T follicular helper cell (primary cell): ENCODE results near the gene METTL16.
"Not testable (repeated sequence)": the region's sequence is repeated elsewhere in the genome, so short reads cannot be mapped to it uniquely, and the experiment has no call there.

Experiments used
- DNase-seq: peaks from one replicate; pipeline ENCODE4 v3.0.0-alpha.2; 2020; ENCODE audit warnings: low read depth
- total RNA-seq, 2 experiments: gene quantifications; one replicate each; lab custom pipeline; 2026; lab: John Stamatoyannopoulos, UW

METTL16 gene, protein sequence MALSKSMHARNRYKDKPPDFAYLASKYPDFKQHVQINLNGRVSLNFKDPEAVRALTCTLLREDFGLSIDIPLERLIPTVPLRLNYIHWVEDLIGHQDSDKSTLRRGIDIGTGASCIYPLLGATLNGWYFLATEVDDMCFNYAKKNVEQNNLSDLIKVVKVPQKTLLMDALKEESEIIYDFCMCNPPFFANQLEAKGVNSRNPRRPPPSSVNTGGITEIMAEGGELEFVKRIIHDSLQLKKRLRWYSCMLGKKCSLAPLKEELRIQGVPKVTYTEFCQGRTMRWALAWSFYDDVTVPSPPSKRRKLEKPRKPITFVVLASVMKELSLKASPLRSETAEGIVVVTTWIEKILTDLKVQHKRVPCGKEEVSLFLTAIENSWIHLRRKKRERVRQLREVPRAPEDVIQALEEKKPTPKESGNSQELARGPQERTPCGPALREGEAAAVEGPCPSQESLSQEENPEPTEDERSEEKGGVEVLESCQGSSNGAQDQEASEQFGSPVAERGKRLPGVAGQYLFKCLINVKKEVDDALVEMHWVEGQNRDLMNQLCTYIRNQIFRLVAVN
- 79.6 to 97.8 reads per million in 2 experiments for total RNA-seq

DNA sequence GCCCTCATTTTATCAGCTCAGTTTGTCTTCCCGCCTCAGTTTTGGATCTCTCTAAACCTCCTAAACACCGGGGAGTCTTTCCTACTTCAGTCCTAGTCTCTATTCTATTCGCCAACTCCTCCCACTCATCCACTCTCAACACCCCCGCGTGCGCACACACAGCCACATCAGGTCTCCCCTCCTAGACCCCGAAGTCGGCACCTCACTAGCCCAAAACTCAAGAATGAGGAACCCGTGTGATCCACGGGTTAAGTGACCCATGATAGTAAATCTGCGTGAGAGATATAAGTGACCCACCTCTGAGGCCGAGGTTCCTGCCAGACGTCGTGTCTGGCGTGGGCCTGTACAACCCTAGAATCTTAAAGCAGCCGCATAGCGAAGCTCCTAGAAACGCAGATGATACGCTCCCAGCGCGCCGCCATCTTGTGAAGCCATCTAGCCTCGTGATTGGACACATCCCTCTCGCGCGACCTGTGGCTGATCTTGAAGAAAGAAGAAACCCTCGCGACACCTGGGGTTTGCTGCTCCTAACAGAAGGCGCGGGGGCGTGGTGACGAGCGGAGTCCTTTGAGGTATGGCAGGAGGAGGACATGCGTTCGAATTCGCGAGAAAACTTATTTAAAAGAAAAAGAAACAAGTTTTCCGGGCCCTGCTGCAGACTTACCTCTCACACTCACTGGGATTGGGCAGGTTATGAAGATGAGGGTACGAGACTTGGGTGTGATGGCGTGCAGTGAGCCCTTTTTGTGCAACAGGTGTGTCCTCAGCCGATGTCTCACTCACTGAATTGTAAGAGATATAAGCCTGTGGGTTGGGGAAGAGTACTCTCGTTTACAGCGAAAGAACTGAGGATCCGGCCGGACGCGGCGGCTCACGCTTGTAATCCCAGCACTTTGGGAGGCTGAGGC lies at the start of gene METTL16:
Gene METTL16, minus strand, starts transcription at position 427 of the 908 bp plus-strand sequence. CDS start 9,557 bp downstream, outside the sequence.
- DNase-seq = peak; percentile 96

DNA sequence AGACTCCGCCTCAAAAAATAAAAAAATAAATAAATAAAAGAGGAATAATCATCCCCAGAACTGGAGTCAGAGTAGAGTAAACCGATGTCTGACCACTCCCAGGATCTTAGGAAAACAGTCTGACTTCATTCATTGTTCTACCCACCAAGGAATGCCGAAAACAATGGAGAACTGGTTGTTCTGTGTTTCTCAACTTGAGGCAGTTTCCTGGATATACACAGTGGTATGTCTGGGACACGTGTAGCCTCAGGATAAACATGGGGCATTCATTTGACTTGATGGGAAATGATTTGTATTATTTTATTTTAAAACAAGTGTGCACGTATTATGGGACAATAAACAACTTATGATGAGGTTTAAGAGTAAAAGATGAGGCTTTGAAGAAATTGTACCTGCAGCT lies 49.0 kb upstream of the METTL16 start:
- DNase-seq = no peak

DNA sequence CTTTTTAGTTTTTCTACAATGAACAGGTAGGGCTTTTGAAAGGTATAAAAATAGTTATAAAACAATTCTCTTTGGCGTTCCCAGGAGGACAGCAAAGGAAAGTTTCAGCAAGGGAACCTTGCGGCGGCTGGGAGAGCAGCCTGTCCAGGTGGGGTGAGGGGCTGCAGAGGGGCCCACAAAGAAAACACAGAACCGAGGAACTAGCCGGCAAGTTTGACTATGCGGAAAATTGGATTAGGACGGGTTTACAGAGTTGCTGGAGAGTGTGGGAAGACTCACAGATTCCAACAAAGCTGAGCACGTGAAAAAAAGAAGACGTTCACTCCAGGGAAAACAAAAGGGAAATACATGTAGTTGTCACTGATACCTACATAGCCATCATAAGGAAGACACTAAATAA lies 40.2 kb upstream of the METTL16 start:
- no peak for DNase-seq

DNA sequence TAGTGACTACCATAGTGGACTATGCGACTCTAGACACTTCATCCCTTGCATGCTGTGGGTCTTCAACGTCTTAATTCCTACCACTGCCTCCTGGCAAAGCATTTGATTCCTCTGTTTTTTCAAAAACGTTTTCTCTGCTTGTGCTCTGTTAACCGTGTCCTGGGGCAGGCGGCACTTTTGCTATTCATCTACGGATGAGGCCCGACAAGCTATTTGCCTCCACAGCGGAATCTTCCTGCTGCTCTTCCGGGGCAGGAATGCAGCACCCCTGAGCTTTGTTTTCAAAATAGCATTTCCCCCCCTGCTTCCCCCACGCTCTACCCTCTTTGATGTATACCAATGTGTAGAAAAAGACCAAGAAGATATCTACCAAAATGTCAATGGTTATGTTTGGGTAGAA lies 39.8 kb upstream of the METTL16 start:
- DNase-seq = no peak

DNA sequence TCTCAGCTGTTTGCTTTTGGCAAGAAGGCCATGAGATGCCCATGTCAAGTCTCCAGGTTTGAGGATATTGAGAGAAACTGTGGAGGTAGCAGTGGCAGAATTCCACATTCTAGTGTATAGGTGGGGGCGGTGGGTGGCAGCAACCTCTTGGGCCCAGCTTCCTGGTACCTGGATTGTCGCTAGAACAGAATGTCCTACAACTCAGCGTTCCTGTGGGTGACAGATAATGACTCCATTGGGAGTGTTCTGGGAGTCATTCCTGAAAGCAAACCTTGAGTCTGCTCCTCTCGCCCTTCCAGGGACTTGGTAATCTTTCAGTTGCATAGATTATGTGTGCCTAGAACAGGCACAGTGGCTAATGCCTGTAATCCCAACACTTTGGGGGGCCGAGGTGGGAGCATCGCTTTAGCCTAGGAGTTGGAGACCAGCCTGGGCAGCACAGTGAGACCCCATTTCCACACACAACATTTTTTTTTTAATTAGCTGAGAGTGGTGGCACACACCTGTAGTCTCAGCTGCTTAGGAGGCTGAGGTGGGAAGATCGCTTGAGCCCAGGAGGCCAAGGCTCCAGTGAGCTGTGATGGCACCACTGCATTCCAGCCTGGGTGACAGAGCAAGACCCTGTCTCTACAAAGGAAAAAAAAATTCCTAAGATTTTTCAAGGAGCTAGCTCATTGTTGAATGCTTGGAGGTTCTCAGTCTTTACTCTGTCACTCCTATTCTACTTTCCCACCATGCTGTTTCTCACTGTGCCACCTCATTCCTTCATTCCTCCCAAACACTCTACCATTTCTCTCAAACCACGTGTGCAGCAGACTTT lies 37.9 kb upstream of the METTL16 start:
- DNase-seq = no peak

DNA sequence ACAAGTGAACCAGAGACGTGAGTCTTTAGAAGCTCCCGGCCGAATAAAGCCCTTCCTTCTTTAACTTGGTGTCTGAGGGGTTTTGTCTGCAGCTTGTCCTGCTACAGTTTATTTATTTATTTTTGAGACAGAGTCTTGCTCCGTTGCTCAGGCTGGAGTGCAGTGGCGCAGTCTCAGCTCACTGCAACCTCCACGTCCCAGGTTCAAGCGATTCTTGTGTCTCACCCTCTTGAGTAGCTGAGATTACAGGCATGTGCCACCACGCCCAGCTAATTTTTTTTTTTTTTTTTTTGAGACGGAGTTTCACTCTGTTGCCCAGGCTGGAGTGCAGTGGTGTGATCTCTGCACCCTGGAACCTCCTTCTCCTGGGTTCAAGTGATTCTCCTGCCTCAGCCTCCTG lies 36.3 kb upstream of the METTL16 start:
- not testable (repeated sequence) for DNase-seq

DNA sequence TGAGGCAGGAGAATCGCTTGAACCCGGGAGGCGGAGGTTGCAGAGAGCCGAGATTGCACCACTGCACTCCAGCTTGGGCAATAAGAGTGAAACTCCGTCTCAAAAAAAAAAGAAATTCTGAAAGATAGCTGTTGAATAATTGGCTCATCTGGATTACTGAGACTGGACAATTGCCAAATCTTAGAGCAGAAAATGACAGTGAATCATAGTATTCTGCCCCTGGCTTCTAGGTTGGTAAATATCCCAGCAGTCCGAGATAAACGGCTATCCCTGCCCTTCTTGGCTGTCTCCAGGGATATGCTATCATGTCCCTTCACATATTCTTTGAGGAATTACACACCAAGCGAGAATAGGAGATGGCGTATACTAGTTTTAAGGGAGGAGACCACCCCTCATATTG lies 35.5 kb upstream of the METTL16 start:
- DNase-seq = no peak

DNA sequence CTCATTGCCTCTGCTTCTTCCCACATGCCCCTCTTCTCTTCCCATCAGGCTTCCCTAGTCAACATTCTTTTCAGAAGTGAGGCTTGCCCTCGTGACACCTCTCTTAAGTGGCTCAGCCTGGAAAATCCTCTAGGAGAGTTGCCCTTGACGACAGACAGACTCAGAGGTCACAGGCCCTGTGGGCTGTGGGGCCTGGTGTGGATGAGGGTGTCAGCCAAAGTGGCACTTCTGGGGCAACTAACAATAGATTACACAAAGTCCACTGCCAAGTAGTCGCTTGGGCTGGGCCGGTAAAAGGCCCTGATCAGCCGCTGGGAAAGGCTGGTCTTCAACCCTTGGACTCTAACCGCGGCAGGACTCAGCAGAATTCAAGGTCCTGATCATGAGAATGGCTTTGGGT lies 33.7 kb upstream of the METTL16 start:
- no peak for DNase-seq

DNA sequence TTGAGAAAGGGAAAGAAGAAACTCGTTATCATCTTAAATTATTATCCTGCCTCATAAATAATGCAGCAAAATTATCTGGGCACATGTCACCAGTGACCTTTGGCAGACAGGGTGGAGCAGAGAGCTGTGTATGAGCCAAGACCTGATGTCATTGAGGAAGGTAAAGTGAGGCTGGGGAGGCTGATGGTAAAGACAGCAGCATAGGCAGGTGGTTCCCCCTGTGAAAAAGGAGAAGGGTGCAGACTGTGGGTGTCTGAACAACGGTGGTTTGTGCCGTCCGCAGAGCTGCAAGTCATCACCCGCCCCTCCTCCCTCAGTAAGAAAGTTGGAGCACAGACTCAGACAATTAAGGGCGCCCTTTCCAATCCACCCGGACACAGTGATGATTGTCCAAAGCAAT lies 30.8 kb upstream of the METTL16 start:
- no peak for DNase-seq

DNA sequence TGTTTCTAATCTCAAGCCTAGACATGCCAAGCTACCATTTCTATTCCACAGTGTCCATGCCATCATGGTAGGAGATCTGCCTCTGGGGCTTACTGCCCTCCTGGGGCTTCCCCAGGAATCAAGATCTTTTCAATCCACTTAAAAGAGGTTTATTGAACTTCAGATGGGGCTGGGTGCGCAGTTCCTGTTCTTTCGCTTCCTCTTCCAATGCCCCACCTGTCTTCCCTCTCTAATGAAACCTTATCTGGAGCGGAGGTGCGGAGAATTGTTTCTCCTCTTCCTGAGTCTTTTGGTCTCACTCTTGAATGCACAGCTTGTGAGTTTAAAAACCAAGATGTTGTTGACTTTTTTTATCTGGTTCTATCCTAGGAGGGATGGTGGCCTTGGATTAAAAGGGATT lies 30.4 kb upstream of the METTL16 start:
- no peak for DNase-seq

DNA sequence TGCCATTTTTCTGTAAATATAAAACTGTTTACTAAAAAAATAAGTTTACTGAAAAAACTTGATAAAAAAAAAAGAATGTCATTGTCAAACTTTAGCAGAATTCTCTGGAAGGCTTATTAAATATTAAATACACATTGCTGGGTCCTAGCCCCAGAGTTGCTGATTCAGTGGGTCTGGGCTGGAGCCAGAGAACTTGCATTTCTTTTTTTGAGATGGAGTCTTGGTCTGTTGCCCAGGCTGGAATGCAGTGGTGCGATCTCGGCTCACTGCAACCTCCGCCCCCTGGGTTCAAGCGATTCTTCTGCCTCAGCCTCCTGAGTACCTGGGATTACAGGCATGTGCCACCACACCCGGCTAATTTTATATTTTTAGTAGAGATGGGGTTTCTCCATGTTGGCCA lies 25.9 kb upstream of the METTL16 start:
- DNase-seq = not testable (repeated sequence)

DNA sequence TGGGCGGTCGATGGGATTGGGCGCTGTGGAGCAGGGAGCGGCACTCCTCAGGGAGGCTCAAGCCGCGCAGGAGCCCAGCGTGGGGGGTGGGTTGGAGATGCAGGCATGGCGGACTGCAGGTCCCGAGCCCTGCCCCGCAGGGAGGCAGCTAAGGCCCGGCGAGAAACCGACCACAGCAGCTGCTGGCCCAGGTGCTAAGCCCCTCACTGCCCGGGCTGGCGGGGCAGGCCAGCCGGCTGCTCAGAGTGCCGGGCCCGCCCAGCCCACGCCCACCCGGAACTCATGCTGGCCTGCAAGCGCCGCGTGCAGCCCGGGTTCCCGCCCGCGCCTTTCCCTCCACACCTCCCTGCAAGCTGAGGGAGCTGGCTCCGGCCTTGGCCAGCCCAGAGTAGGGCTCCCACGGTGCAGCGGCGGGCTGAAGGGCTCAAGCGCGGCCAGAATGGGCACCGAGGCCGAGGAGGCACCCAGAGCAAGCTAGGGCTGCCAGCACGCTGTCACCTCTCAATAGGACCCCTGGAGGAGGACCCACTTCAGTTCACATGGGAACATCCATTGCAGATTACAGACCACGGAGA lies 20.5 kb upstream of the METTL16 start:
- DNase-seq = no peak

DNA sequence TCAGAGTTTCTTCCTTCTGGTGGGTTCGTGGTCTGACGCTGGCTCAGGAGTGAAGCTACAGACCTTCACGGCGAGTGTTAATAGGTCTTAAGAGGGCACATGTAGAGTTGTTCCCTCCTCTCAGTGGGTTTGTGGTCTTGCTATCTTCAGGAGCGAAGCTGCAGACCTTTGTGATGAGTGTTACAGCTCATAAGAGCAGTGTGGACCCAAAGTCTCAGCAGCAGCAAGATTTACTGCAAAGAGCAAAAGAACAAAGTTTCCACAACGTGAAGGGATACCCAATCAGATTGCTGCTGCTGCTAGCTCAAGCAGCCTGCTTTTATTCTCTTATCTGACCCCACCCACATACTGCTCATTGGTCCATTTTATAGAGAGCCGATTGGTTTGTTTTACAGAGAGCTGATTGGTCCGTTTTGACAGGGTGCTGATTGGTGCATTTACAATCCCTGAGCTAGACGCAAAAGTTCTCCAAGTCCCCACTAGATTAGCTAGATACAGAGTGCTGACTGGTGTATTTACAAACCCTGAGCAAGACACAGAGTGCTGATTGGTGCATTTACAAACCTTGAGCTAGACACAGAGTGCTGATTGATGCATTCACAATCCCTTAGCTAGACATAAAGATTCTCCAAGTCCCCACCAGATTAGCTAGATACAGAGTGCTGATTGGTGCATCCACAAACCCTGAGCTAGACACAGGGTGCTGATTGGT lies 19.7 kb upstream of the METTL16 start:
- DNase-seq = not testable (repeated sequence)

DNA sequence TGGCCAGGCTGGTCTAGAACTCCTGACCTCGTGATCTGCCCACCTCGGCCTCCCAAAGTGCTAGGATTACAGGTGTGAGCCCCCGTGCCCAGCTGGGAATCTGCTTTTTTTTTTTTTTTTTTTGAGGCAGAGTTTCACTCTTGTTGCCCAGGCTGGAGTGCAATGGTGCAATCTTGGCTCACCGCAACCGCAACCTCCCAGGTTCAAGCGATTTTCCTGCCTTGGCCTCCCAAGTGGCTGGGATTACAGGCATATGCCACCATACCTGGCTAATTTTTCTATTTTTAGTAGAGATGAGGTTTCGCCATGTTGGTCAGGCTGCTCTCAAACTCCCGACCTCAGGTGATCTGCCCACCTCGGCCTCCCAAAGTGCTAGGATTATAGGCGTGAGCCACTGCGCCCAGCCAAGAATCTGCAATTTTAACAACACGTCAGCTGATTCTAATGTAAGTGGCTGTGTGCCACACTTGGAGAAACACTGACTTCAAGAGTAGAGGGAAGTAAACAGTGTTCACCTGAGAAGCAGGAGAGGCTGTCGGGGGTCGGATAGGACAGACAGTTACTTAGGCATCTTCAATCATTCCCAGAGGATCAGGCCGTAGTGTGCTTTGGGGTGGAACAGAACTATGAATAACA lies 10.2 kb upstream of the METTL16 start:
- not testable (repeated sequence) for DNase-seq

DNA sequence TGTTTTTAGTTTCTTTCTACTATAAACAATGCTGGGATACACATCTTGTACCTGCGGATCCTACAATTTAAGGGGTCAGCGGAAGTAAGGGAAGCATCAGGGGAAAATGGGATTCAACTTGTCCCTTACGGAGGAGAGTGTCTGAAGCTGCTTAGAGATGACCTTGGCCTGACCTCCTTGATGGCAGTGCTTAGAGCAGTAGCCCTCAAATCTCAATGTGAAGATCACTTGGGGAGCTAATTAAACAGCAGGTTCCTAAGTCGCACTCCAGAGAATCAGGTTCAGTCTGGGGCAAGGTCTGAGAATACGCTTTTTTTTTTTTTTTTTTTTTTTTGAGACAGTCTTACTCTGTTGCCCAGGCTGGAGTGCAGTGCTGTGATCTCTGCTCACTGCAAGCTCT lies 9.6 kb upstream of the METTL16 start:
- no peak for DNase-seq

DNA sequence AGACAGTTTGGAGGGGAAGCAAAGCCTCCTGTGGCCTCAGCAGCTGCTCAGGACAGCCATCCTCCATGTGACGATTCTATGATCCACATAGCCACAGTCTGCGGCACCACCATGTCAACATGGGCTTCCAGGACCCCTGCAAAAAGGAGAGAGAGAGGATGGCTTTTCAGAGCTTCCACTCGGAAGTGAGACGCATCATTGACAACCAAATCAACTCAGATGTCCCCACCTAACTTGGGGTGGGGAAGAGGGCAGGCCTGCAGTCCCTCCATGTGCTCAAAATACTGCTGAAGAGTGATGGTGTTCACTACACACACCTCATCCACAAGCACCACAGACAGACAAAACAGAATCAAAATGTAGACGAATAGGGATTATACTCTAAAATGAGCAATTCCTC lies 5.9 kb upstream of the METTL16 start:
- DNase-seq = no peak

DNA sequence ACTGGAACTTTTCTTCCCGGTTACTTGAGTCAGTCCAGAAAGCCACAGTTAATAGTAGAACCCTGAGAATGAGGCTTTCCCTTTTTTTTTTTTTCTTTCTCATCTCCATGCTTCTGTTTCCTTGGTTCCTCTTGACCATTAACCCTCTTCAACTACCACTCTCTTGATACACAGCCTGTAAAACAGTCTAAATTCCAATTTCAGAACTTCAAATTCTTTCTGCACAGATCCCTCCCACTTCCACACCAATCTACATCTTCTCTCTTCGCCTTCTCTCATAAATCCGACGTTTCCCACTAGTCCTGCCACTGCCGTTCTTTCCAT lies 588 bp downstream of the METTL16 start:
- DNase-seq = no peak

DNA sequence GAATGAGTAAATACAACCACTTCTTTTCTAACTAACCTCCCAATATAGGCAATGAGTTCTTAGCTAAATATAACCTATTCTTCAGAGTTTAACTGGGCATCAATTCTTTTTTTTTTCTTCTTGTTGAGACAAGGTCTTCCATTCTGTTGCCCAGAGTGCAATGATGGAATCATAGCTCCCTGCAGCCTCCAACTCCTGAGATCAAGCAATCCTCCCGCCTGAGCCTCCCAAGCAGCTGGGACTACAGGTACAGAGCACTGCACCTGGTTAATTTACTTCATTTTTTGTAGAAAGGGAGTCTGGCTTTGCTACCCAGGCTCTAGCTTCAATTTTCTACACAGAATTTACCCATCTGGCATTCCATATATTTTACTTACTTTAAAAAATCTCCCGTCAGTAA lies 1.1 kb downstream of the METTL16 start:
- DNase-seq = no peak

DNA sequence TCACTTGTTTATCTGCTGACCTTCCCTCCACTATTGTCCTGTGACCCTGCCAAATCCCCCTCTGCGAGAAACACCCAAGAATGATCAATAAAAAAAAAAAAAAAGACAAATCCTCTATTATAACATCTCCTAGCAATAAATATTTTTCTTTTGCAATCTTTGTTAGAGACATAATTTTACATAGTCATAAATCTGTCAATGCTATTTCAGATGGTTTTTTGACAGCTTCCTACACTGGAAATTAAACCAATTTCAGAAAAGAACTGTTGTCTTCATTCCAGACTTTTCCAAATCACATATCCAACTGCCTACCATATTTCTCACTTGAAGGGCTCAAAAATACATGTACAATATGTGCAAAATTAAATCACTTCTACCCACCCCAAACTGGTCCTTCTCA lies 3.7 kb downstream of the METTL16 start:
- no peak for DNase-seq

DNA sequence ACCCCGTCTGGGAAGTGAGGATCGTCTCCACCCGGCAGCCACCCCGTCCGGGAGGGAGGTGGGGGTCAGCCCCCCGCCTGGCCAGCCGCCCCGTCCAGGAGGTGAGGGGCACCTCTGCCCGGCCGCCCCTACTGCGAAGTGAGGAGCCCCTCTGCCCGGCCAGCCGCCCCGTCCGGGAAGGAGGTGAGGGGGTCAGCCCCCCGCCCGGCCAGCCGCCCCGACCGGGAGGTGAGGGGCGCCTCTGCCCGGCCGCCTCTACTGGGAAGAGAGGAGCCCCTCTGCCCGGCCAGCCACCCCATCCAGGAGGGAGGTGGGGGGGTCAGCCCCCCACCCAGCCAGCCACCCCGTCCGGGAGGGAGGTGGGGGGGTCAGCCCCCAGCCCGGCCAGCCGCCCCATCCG lies 4.7 kb downstream of the METTL16 start:
- not testable (repeated sequence) for DNase-seq
